ENCODE data around the gene KIF3B.

DNA sequence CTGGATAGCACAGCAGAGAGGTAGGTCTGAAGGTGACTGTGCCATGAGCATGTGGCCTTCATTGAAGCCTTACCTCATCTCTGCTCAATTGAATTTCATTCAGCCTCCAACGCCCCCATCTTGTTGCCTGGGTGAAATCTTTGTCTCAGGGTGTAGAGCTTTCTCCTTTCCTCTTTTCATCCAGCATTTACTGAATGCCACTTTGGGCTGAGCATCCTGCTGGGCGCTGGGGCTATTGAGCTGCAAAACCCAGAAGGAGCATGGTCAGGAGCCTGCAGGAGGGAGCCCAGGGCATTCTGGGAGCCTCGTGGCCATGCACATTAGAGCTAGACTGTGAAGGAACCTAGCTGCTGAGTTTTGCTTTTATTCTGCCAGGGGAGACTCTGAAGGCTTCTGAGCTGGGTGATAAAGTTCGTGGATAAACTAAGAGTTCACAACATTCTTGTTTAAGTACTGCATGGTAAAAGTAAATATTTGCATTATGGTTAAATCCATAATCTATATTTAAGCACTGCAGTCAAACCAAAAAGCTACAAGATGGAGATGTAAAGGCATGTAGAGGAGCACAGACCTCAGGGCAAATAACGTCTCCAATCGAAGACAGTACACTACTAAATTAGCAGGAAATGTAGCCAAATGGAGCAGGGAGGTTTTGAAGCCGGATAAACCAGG is 67.5 kb downstream of the KIF3B start:
- TF ChIP-seq, protein P1, sequence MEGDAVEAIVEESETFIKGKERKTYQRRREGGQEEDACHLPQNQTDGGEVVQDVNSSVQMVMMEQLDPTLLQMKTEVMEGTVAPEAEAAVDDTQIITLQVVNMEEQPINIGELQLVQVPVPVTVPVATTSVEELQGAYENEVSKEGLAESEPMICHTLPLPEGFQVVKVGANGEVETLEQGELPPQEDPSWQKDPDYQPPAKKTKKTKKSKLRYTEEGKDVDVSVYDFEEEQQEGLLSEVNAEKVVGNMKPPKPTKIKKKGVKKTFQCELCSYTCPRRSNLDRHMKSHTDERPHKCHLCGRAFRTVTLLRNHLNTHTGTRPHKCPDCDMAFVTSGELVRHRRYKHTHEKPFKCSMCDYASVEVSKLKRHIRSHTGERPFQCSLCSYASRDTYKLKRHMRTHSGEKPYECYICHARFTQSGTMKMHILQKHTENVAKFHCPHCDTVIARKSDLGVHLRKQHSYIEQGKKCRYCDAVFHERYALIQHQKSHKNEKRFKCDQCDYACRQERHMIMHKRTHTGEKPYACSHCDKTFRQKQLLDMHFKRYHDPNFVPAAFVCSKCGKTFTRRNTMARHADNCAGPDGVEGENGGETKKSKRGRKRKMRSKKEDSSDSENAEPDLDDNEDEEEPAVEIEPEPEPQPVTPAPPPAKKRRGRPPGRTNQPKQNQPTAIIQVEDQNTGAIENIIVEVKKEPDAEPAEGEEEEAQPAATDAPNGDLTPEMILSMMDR (IDR thresholded peaks at IDR 0.05): no peak
- TF ChIP-seq POLR2A (IDR thresholded peaks at IDR 0.05) (no peak), POLR2AphosphoS5 (IDR thresholded peaks at IDR 0.05) (no peak), EP300 (IDR thresholded peaks at IDR 0.05; ENCODE audit: low read depth) (no peak)
